Measurements from ENCODE around the gene CBLL2. TPM values are rescaled to one million over a fixed set of nuclear protein-coding genes. Genes with fewer than 3 reads are reported as not detected.

The CBLL2 gene
- total RNA-seq, 1 donor from 2014 or later: not detected

GRCh38 chrX:22296871-22297270, 24.2 kb downstream of the CBLL2 start:
- Histone ChIP-seq H3K4me3 (ENCODE audit: low read depth, low read length) (no peak overlapping the region), H3K36me3 (ENCODE audit: control insufficient read depth, insufficient read depth, low read length) (no peaks in the 10 kb centered on the region), H3K27me3 (ENCODE audit: control insufficient read depth, insufficient read depth, low read length) (no peaks in the 10 kb centered on the region)
- TF ChIP-seq CTCF (IDR thresholded peaks at IDR 0.05; ENCODE audit: insufficient read depth, low read length, poor library complexity, severe bottlenecking): no peak
- DNase-seq (ENCODE audit: low read depth): no peak

GRCh38 chrX:22300130-22300529, 27.4 kb downstream of the CBLL2 start:
- no peak for TF ChIP-seq CTCF (IDR thresholded peaks at IDR 0.05; ENCODE audit: insufficient read depth, low read length, poor library complexity, severe bottlenecking)
- DNase-seq (ENCODE audit: low read depth): peak; percentile 29
- no peaks in the 10 kb centered on the region for H3K27me3 ChIP-seq (ENCODE audit: control insufficient read depth, insufficient read depth, low read length)
- no peak overlapping the region for H3K4me3 ChIP-seq (ENCODE audit: low read depth, low read length)
- no peaks in the 10 kb centered on the region for H3K36me3 ChIP-seq (ENCODE audit: control insufficient read depth, insufficient read depth, low read length)

- no peak for TF ChIP-seq CTCF (IDR thresholded peaks at IDR 0.05; ENCODE audit: insufficient read depth, low read length, poor library complexity, severe bottlenecking)
- Histone ChIP-seq H3K27me3 (ENCODE audit: control insufficient read depth, insufficient read depth, low read length) (no peaks in the 10 kb centered on the region), H3K4me3 (ENCODE audit: low read depth, low read length) (no peak overlapping the region), H3K36me3 (ENCODE audit: control insufficient read depth, insufficient read depth, low read length) (no peaks in the 10 kb centered on the region)
- no peak for DNase-seq (ENCODE audit: low read depth)
Measured at GRCh38 chrX:22310779-22311178, 38.1 kb downstream of the CBLL2 start.

- DNase-seq (ENCODE audit: low read depth): no peak
- Histone ChIP-seq H3K36me3 (ENCODE audit: control insufficient read depth, insufficient read depth, low read length) (no peaks in the 10 kb centered on the region), H3K27me3 (ENCODE audit: control insufficient read depth, insufficient read depth, low read length) (no peaks in the 10 kb centered on the region), H3K4me3 (ENCODE audit: low read depth, low read length) (no peak overlapping the region)
- no peak for TF ChIP-seq CTCF (IDR thresholded peaks at IDR 0.05; ENCODE audit: insufficient read depth, low read length, poor library complexity, severe bottlenecking)
Measured at GRCh38 chrX:22313766-22314165, 41.1 kb downstream of the CBLL2 start.

GRCh38 chrX:22314211-22314610, 41.5 kb downstream of the CBLL2 start:
- no peak for DNase-seq (ENCODE audit: low read depth)
- H3K4me3 ChIP-seq (ENCODE audit: low read depth, low read length): no peak overlapping the region
- no peak for TF ChIP-seq CTCF (IDR thresholded peaks at IDR 0.05; ENCODE audit: insufficient read depth, low read length, poor library complexity, severe bottlenecking)
- no peaks in the 10 kb centered on the region for H3K36me3 ChIP-seq (ENCODE audit: control insufficient read depth, insufficient read depth, low read length)
- no peaks in the 10 kb centered on the region for H3K27me3 ChIP-seq (ENCODE audit: control insufficient read depth, insufficient read depth, low read length)

- Histone ChIP-seq H3K4me3 (ENCODE audit: low read depth, low read length) (no peak overlapping the region), H3K36me3 (ENCODE audit: control insufficient read depth, insufficient read depth, low read length) (no peaks in the 10 kb centered on the region), H3K27me3 (ENCODE audit: control insufficient read depth, insufficient read depth, low read length) (no peaks in the 10 kb centered on the region)
- TF ChIP-seq CTCF (IDR thresholded peaks at IDR 0.05; ENCODE audit: insufficient read depth, low read length, poor library complexity, severe bottlenecking): no peak
- no peak for DNase-seq (ENCODE audit: low read depth)
Measured at GRCh38 chrX:22314692-22315091, 42.0 kb downstream of the CBLL2 start.

All from kidney epithelial cell (primary cell).